H9 (cell line): ENCODE data around the gene NCAM2. TPM values are rescaled to one million over a fixed set of nuclear protein-coding genes. Genes with fewer than 3 reads are reported as not detected.
A peak's percentile ranks its signal among the peaks of the same experiment; 100 is the strongest.

ENCODE experiments used
- DNase-seq: peaks from one replicate; pipeline ENCODE4 v3.0.0-alpha.2; 2017
- H2AFZ ChIP-seq: one replicate; pipeline ENCODE4 v1.6.1; 2013; ENCODE audit warnings: mild to moderate bottlenecking, low read length, control low read depth, moderate library complexity
- H2AK5ac ChIP-seq: 2 replicates; pipeline ENCODE4 v1.6.1; 2013; ENCODE audit warnings: low read length, control low read depth, mixed read lengths; ENCODE audit not compliant: insufficient read length
- H2BK120ac ChIP-seq: one replicate; pipeline ENCODE4 v1.6.1; 2013; ENCODE audit warnings: low read depth, mild to moderate bottlenecking, low read length, control low read depth, inconsistent platforms; ENCODE audit not compliant: poor library complexity, severe bottlenecking
- H2BK12ac ChIP-seq: 2 replicates; pipeline ENCODE4 v1.6.1; 2013; ENCODE audit warnings: low read length, control low read depth, mixed read lengths, low read depth; ENCODE audit not compliant: insufficient read length
- H2BK15ac ChIP-seq: 2 replicates; pipeline ENCODE4 v1.6.1; 2013; ENCODE audit warnings: low read depth, low read length, control low read depth
- H2BK20ac ChIP-seq: one replicate; pipeline ENCODE4 v1.6.1; 2013; ENCODE audit warnings: low read depth, mild to moderate bottlenecking, low read length, control low read depth, inconsistent platforms; ENCODE audit not compliant: poor library complexity, severe bottlenecking
- H2BK5ac ChIP-seq: 2 replicates; pipeline ENCODE4 v1.6.1; 2013; ENCODE audit warnings: low read length, control low read depth, mixed read lengths; ENCODE audit not compliant: insufficient read length
- H3K14ac ChIP-seq: 2 replicates; pipeline ENCODE4 v1.6.1; 2013; ENCODE audit warnings: low read length, control low read depth; ENCODE audit not compliant: insufficient read depth
- H3K18ac ChIP-seq: 2 replicates; pipeline ENCODE4 v1.6.1; 2013; ENCODE audit warnings: low read depth, mild to moderate bottlenecking, mixed read lengths, low read length, control low read depth; ENCODE audit not compliant: insufficient read length
- H3K23ac ChIP-seq: 2 replicates; pipeline ENCODE4 v1.6.1; 2013; ENCODE audit warnings: low read length, control low read depth, mixed read lengths, low read depth; ENCODE audit not compliant: insufficient read length
- H3K23me2 ChIP-seq: 2 replicates; pipeline ENCODE4 v1.6.1; 2013; ENCODE audit warnings: low read depth, mild to moderate bottlenecking, mixed read lengths, low read length, control low read depth; ENCODE audit not compliant: insufficient read length, poor library complexity, severe bottlenecking
- H3K27ac ChIP-seq: 2 replicates; pipeline ENCODE4 v1.5.1; 2013; ENCODE audit warnings: low read length, control low read depth, mixed read lengths, low read depth; ENCODE audit not compliant: insufficient read length
- H3K27me3 ChIP-seq: 2 replicates; pipeline ENCODE4 v1.6.1; 2013; ENCODE audit warnings: low read length, control low read depth, inconsistent platforms; ENCODE audit not compliant: insufficient read depth
- H3K4ac ChIP-seq: 2 replicates; pipeline ENCODE4 v1.6.1; 2013; ENCODE audit warnings: low read depth, mild to moderate bottlenecking, control low read depth, inconsistent platforms, low read length, moderate library complexity
- H3K4me1 ChIP-seq: 2 replicates; pipeline ENCODE4 v1.6.1; 2013; ENCODE audit warnings: low read length, control low read depth, inconsistent platforms; ENCODE audit not compliant: insufficient read depth
- H3K4me2 ChIP-seq: 2 replicates; pipeline ENCODE4 v1.6.1; 2013; ENCODE audit warnings: low read length, control low read depth, mixed read lengths; ENCODE audit not compliant: insufficient read length, insufficient read depth
- H3K56ac ChIP-seq: 2 replicates; pipeline ENCODE4 v1.6.1; 2013; ENCODE audit warnings: low read depth, mild to moderate bottlenecking, mixed read lengths, low read length, control low read depth; ENCODE audit not compliant: insufficient read length
- H3K79me1 ChIP-seq: 2 replicates; pipeline ENCODE4 v1.6.1; 2013; ENCODE audit warnings: low read depth, mild to moderate bottlenecking, moderate library complexity, low read length, control low read depth, inconsistent platforms; ENCODE audit not compliant: insufficient read depth, poor library complexity, severe bottlenecking
- H3K79me2 ChIP-seq: 2 replicates; pipeline ENCODE4 v1.6.1; 2013; ENCODE audit warnings: low read length, control low read depth, inconsistent platforms; ENCODE audit not compliant: insufficient read depth
- H3K9ac ChIP-seq: 2 replicates; pipeline ENCODE4 v1.6.1; 2013; ENCODE audit warnings: low read length, control low read depth, mixed read lengths; ENCODE audit not compliant: insufficient read length; ENCODE audit errors: extremely low read depth
- H3K9me3 ChIP-seq: one replicate; pipeline ENCODE4 v1.6.1; 2013; ENCODE audit warnings: low read depth, low read length, inconsistent platforms; ENCODE audit not compliant: control insufficient read depth
- H3T11ph ChIP-seq: one replicate; pipeline ENCODE4 v1.6.1; 2013; ENCODE audit warnings: mild to moderate bottlenecking, low read length, control low read depth, inconsistent platforms
- H4K20me1 ChIP-seq: one replicate; pipeline ENCODE4 v1.6.1; 2013; ENCODE audit not compliant: control insufficient read depth, insufficient read length, insufficient read depth
- H4K5ac ChIP-seq: 2 replicates; pipeline ENCODE4 v1.6.1; 2013; ENCODE audit warnings: low read depth, mild to moderate bottlenecking, mixed read lengths, low read length, control low read depth; ENCODE audit not compliant: insufficient read length
- H4K8ac ChIP-seq: replicated peaks from 2 replicates; pipeline ENCODE4 v1.6.1; 2013; ENCODE audit warnings: low read length, control low read depth, mixed read lengths, low read depth; ENCODE audit not compliant: insufficient read length
- H4K91ac ChIP-seq: 2 replicates; pipeline ENCODE4 v1.6.1; 2013; ENCODE audit warnings: low read depth, mild to moderate bottlenecking, moderate library complexity, mixed read lengths, low read length, control low read depth; ENCODE audit not compliant: insufficient read length
- H3K27ac Mint-ChIP-seq, 3 experiments: 2 replicates in 2 of 3; 3 replicates in 1 of 3; pipeline ENCODE4 v1.8.0; 2020 to 2021; ENCODE audit warnings: mixed read lengths in 3 of 3, mild to moderate bottlenecking in 1 of 3, moderate library complexity in 1 of 3
- H3K27me3 Mint-ChIP-seq: 2 replicates; pipeline ENCODE4 v1.8.0; 2021; ENCODE audit warnings: low read depth, mild to moderate bottlenecking, moderate library complexity, mixed read lengths
- H3K36me3 Mint-ChIP-seq, 3 experiments: 2 replicates in 2 of 3; 3 replicates in 1 of 3; pipeline ENCODE4 v1.8.0; 2020 to 2021; ENCODE audit warnings: low read depth in 3 of 3, mixed read lengths in 3 of 3; ENCODE audit not compliant: insufficient read depth in 1 of 3
- H3K4me1 Mint-ChIP-seq, 2 experiments: 2 replicates each; pipeline ENCODE4 v1.8.0; 2020; ENCODE audit warnings: mixed read lengths in 2 of 2
- H3K4me3 Mint-ChIP-seq, 2 experiments: 2 replicates in 1 of 2; 3 replicates in 1 of 2; pipeline ENCODE4 v1.8.0; 2020 to 2021; ENCODE audit warnings: mild to moderate bottlenecking in 2 of 2, mixed read lengths in 2 of 2, moderate library complexity in 1 of 2
- H3K9me3 Mint-ChIP-seq, 2 experiments: 2 replicates in 1 of 2; 3 replicates in 1 of 2; pipeline ENCODE4 v1.8.0; 2020; ENCODE audit warnings: mild to moderate bottlenecking in 2 of 2, mixed read lengths in 2 of 2, moderate library complexity in 1 of 2
- CTCF ChIP-seq: fragments of 200-600 bp; sonication (generic); conservative IDR thresholded peaks from 3 replicates; pipeline ENCODE4 v1.8.0; 2021; ENCODE audit warnings: antibody characterized with exemption, mild to moderate bottlenecking
- WGBS: extraction: QIAGEN DNeasy Blood & Tissue Kit; methylation state at CpG from one replicate; pipeline ENCODE4 v1.1.7; 2013; ENCODE audit warnings: missing lambda C conversion rate, low lambda C conversion rate, mixed read lengths; ENCODE audit not compliant: insufficient read length; ENCODE audit errors: extremely low coverage; 5-methylcytosine and 5-hydroxymethylcytosine counted together
- total RNA-seq: library from RNA; stranded (reverse); gene quantifications from 2 replicates; pipeline ENCODE4 v1.2.1, GENCODE V29; 2021

The NCAM2 gene
- total RNA-seq, 1 experiment from 2014 or later, result 2.2 TPM

- Histone ChIP-seq H4K20me1 (no peaks in the 10 kb centered on the region), H2BK20ac (no peak overlapping the region), H2BK12ac (no peak overlapping the region), H3K4me2 (no peak overlapping the region), H2BK15ac (no peak overlapping the region), H3K18ac (no peak overlapping the region), H4K5ac (no peak overlapping the region), H3K27ac (no peak overlapping the region), H3T11ph (no peak overlapping the region), H3K9me3 (no peaks in the 10 kb centered on the region), H4K8ac (no peak overlapping the region), H2BK5ac (no peak overlapping the region), H4K91ac (no peak overlapping the region), H2AFZ (no peak overlapping the region), H3K4me1 (no peaks in the 10 kb centered on the region), H2BK120ac (no peak overlapping the region), H3K79me2 (no peaks in the 10 kb centered on the region), H3K9ac (no peak overlapping the region), H3K56ac (no peak overlapping the region), H3K23ac (no peak overlapping the region), H3K79me1 (no peaks in the 10 kb centered on the region), H3K14ac (no peak overlapping the region), H2AK5ac (no peak overlapping the region), H3K4ac (no peak overlapping the region), H3K23me2 (no peaks in the 10 kb centered on the region), H3K27me3 (no peaks in the 10 kb centered on the region)
- no peak for DNase-seq
- no peaks in the 10 kb centered on the region for H3K27me3 Mint-ChIP-seq
- H3K27ac Mint-ChIP-seq, result peak overlapping the region in 1 of 3 experiments; percentile 2; a peak in 1 of 7 replicates
- H3K4me3 Mint-ChIP-seq, result no peak overlapping the region
- TF ChIP-seq CTCF, result no peak
- H3K36me3 Mint-ChIP-seq, result no peaks in the 10 kb centered on the region
- WGBS, result no CpG with 5 or more reads among the region's 3 CpGs
- H3K9me3 Mint-ChIP-seq, result no peaks in the 10 kb centered on the region; a peak in 1 of 5 replicates
- no peaks in the 10 kb centered on the region for H3K4me1 Mint-ChIP-seq
Measured at GRCh38 chr21:21383126-21383525, 384.9 kb downstream of the NCAM2 start.
